LoVo (cell line): Measurements from ENCODE around the gene UQCR11.
"Not testable (repeated sequence)": the region's sequence is repeated elsewhere in the genome, so short reads cannot be mapped to it uniquely, and the experiment has no call there.

Source experiments
- DNase-seq: peaks from one replicate; pipeline ENCODE4 v3.0.0-alpha.2; 2016; ENCODE audit warnings: low spot score

The UQCR11 gene

DNA sequence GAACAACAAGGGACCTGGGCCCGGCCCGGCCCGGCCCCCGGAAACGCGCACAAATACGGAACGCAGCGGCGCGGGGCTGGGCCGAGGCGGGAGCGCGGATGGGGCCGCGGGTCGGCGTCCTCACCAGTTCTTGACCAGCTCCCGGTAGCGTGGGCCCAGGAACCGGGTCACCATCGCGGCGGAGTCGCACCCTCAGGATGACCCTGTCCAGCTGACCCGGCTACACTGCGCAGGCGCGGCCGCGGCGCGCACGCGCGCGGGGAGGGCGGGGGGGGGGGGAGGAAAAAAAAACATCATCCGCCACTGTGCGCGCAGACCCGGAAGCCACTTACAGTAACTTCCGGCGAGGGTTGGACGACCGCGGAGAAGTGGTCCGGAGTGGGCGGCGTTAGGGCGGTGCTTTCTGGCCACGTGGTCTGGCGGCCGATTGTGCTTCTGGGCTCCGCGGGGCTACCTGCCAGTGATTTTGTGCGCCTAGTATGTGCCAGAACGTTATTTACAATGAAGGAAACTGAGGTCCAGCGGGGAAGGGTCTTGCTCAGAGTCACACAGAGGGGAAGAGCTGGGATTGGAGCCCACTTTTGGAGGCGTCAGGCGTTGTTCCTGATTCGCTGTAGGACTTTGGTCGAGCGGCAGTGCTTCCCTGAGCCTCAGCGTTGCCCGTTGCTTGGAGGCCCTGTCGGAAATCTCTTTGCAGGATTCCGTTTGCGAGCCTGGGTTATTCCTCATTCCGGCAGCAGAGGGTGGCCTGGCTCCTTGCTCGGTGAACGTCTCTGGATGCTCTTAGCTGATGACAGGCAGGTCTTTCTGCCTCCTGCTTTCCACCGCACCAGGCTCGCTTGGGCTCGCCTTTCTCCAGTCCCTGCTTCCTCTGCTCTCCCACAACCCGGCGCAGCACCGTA, at the start of gene UQCR11:
Gene UQCR11, minus strand, starts transcription at position 227 of the 902 bp plus-strand sequence. Its CDS starts 53 bp downstream, at position 174.
- DNase-seq = peak; percentile 96

DNA sequence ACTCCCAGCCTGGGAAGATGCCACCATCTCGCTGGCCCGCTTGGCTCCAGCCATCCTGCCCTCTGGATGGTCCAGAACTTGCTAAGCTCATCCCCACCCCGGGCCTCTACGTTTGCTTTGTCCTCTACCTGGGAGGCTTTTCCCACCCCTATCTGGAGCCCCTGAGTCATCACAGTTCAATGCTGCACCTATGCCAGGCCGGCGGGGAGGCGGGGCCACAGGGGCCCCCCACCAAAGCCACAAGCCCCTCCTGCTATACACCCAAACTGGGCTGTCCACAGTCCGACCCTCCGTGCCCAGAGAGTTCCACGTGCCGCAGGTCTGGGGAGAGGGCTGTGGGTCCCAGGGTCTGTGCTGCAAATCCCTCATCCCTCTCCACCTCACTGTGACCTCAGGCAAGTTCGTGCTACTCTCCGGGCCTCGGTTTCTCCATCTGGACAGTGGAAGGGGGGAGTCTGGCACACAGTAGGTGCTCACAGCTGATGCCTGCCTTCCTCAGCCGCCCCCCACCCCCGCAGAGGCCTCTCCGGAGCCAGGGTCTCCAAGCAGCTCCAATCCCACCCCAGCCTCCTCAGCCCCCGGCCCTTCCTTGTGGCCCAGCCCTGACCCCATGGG, 49.0 kb upstream of the UQCR11 start:
- no peak for DNase-seq

DNA sequence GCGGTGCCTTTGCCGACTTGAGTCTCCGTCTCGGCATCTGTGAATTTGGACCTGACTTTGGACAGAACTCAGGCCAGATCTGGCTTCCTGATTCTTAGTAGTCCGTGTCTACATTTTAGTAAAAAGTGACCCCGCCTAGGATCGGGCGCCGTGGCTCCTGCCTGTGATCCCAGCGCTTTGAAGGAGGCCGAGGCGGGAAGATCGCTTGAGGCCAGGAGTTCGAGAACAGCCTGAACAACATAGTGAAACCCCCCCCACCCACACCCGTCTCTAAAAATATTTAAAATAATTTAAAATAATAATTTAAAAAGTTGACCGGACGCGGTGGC, 48.0 kb upstream of the UQCR11 start:
- DNase-seq = no peak

DNA sequence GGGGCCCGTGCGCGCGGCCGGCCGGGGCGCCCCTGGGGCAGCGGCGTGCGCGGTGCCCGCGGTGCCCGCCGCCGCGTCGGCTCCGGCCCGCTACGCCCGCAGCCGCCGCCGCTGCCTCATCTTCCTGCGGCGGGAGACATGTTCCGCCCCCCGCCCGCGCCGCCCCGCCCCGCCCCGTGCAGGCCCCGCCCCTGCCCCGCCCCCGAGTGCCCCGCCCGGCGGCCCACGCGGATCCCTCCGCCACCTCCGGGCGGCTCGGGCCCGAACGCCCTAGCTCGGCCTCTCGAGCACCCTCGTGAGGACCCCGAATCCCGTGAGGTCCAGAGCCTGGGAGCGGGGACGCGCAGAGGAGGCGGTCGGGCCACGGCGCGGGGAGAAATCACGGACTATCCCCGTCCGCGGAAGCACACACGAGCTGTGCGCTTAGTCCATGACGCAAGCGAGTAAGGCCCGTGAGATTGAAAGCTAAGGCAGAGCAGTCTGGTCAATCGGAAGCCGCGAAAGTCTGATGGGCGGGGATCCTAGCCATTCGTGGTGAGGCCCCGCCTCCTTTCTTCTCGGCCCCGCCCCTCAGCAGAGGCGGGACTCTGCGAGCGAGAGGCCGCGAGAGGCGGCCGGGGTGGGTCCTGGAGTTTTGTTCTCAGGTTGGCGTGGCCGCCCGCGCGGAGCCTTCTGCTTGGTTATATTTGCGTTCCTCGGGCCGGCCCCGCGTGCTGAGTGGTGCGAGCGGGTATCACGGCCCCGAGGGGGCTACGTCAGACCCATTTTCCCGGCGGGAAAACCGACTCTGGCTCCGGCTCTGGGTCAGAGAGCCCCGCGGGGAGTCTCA, 47.4 kb upstream of the UQCR11 start, which contains the start of gene TCF3:
Gene TCF3, minus strand, starts transcription at position 145 of the 829 bp plus-strand sequence. CDS start 2,367 bp downstream, outside the sequence.
- DNase-seq = peak; percentile 95

DNA sequence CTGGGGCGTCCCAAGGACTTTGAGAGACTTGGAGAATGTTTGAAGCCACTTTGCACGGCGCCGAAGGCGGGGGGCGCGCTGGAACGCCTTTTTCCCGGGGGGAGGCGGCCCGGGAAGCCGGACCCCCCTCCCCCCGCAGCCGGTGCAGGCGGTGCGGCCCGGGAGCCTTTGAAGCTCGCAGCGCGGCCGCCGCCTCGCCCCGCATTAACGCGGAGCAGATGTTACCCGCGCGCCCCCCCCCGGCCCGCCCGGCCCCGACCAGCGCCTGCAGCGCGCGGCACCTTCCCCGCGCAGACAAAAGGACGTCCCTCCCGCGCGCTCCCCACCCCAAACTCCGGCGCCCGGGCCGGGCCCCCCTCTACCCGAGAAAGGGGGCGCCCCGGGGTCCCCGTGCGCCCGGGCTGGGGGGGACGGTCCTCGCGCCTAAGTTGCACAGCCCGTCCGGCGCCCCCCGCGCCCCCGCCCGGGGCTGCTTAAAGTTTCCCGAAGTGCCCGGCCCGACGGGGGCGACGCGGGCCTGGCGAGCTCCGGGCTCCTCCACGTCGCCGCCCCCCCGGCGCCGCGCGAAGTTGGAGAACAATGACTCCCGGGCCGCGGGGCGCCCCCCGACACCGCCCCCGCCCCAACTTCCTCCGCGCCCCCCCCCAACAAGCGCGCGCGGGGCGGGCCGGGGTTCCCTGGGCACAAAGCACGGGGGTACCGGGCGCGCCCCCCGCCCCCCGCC, 46.5 kb upstream of the UQCR11 start:
- peak; percentile 23 for DNase-seq

DNA sequence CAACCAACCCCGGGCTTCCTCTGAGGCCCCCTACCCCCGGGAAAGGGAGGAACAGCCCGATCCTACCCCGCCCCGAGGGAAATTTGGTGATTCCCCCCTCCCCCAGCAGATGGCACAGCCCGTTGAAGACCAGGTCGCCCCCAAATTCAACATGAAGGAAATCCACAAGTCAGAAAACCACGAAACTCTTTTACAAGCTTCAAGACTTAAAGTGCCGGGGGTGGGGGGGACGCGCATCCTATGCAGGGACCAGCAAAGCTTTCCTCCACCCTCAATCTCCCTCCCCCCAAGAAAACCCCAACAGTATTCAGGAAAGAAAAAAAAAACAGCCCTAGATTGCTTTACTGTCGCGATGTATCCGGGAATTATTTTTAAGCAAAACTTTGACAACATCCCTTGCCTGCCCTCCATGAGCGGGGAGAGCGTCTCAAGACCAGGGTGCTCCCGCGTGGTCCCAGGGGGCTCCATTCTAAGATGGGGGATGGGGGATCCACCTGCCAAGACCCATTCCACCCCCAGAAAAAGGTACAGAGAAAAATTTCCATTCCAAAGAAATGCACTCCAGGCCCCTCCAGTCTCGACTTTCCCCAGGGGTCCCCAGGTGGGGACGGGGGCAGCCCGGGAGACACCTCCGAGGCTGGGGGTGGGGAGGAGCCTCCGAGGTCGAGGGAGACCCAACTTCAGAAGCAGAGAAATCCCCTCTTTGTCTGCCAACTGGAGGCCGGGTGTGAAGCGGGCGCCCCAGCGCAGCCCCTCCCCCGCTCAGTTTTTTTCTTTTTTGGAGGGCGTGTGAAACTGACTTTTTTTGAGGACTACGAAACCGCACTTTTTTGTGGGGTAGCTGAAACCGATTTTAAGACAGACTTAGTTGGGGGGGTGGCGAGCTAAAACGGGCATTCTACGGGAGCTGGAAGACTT, 45.6 kb upstream of the UQCR11 start:
- DNase-seq = no peak

DNA sequence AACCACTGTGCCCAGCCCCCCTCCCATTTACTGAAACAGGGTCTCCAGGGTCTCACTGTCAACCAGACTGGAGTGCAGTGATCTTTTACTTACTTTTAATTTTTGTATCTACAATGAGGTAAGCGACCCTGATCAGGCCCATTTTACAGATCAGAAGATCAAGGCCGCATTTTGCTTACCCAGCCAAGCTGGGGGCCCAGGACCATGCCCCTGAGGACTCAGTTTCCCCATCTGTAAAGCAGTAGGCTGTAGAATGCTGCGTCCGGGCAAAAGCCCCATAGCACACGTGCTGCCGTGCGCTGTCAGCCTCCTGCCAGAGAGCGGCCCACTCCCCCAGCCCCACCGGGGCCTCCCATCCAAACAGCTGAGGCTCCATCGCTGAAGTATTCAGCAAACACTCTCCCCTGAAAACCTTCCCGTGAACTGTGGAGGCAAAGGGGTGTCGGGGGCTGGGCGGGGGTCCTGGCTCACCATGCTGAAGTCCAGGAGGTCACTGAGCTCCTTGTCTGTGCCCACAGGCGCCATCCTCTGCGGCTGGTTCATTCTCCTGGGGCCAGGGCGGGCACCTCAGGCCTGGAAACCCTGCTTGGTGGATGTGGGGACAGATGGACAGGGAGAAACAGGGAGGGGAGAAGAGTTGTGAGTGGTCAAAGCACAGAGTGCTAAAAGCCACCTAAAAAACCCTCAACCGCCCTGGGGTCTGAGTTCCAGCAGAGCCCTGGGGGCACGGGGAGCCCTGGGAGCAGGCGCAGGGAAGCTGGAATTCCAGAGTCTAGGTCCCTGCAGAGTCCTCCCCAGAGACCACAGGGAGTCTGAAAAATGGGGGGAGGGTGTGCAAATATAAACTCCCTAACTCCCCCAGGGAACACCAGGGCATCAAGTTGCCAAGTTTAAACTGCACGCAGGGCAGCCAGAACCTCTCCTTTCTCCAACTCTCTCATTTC, 44.7 kb upstream of the UQCR11 start:
- DNase-seq = no peak

DNA sequence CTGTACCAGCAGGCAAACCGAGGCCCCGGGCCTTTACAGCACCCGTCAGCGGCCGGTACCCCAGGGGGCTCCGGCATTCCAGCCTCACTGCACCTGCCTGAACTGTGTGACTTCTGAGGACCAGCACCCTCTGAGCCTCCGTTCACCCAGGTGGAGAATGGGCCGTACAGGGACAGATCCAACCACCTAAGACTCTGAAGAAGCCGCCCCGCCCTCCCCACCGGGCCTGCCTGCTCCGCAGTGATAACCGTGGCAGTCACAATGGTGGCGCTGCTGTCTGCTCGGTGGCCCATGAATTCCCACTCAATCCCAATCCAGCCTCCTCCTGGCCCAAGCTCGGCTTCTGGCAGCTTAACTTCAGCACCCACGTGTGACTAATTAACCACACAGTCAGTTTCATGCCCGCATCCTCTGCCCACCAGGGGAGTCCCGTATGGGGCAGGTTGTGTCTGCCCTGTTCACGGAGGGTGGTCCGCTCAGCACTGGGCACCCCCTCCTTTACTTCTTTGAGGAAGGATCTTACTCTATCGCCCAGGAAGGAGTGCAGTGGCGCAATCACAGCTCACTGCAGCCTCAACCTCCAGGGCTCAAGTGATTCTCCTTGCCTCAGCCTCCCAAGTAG, 43.8 kb upstream of the UQCR11 start:
- DNase-seq = no peak

DNA sequence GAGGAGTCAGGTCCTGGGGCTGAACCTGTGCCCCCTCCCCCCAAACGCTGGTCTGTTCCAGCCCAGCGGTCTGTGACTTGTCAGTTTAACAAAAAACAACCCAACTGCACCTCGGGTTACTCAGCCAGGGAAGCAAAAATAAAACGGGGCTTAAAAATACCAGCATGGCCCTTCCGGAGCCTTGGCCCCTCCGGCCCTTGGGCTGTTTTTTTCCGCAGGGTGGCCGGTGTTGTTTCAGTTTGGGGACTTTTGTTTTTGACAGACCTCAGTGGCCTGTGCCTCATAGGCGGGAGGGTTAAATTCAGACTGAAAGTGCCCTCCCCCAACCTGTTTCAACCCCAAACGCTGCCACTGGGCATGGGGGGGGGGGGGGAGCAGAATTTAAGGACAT, 43.2 kb upstream of the UQCR11 start:
- no peak for DNase-seq

DNA sequence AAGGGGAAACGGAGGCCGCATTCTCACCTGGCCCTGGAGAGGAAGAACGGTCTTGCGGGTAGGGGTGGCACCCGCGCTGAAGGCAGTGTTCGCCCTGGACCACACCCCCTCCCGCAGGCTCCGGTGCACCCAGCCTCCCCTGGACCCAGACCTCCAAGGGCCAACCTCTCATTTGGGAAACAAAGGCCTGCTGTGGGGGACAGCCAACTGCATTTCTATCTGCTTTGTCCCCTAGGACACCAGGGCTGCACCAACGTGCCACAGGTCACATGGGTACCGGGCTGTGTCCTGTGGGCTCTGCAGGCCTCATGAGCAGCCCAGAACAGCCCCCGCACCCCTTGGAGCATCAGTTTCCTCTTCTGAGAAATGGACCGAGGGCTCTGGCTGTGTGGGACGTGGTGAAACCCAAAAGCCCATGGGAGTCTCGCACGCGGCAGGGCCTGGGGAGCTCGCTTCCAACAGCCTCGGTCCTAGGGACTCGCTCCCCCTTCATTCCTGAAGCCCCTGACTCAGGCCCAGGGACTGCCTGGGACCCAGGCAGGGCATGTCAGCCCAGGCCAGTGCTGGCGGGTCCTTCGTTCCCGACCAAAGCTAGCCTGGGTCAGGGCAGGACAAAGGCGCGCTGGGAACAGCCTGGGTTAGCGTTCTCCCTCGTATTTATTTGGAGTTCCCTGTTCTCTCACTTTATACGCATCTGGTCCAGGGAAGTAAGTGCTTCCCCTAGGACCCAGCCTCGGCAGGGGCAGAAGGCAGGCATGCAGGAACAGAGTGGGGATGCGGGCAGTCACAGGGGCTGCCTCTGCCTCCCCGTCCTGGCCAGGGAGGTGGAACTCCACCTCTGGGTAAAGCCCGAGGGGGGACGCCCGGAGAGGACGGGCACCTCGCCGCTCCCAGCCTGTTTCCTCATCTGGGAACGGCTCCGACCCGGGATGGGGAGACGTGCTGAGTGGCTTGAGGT, 42.5 kb upstream of the UQCR11 start:
- DNase-seq = no peak

DNA sequence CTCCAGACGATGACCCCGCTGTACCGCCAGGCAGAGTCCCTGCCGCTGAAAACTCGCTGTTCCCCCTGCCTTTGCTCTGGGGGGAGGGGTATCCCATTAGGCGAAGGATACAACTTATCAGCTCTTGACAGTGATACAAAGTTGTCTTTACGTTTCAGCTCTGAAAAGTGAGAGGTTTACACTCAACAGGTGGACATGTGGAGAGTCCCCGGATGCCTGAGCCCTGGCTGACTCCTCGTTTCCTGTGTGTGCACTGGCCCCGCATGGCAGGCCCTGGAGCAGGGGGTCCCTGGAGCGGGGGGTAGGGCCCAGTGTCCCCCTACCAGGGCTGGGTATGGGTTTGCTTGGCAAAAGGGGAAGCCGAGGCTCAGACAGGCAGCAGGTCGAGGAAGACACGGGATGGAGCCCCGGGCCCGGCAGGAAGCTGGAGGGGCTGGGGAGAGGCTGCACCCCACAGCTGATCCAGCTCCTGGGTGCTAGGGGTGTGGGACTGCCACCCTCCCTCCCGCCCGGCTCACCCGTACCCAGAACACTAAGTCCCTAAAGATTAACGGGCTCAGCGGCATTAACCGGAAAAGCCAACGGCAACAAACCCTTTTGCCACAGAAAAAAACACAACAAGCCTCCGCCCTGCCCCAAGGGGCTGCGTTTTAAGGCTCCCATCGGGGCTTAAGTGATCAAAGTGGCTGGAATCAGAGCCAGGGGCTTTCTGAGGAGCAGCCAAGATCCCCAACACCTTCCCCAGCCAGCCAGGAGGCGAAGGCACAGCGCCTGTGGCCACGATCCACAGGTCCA, 41.6 kb upstream of the UQCR11 start:
- DNase-seq = no peak

DNA sequence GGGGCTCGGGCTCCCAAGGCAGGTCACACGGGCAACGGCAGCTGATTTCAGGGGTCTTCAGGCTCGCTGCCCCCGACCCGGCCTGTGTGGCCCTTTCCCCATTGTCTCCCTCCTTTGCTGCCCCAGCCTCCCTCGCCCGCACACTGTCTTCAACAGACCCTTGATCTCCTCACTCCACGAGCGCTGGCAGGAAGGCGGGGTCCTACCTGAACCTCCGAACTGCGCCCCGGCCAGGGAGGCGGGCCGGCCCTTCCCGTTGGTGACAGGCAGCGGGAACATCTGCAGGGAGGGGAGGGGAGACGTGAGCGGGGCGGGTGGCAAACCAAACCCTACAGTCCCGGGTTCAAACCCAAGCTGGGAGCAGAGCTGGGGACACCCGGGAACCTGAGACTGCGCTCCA, 40.9 kb upstream of the UQCR11 start:
- DNase-seq = no peak

DNA sequence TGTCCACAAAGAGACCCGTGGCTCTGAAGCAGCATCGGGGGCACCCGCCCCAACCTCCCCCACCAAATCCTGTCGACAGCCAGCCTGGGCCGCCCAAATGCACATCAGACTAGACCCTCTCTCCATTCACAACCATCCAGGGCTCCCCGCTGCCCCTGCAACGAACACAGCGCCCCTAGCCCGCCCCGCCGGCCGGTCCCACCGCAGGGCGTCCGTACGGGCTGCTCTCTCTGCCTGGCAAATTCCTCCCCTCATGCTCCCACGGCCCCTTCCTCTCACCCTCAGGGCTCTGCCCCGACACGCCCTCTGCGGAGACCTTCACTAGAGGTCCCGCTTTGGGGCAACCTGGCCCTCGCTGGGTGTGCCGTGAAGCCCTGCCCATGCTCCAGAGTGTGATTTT, 40.0 kb upstream of the UQCR11 start:
- DNase-seq = no peak

DNA sequence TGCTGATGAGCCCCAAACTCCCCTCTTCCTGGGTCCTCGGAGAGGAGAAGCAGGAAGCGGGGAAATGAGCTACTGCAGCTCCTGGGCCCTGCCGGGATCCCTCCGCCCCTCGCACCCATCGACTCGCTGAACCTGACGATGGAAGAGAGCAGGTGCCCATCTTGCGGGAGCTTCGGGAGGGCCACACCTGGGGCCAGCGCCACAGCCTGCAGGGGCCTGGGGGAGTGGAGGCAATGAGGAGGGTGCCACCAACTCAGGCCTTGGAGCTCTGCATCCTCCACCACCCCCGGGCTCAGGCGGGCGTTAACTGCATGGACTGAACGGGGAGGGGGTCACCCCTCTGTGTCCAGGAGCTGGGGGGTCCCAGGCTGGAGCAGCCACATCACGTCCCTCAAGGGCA, 38.8 kb upstream of the UQCR11 start:
- no peak for DNase-seq

DNA sequence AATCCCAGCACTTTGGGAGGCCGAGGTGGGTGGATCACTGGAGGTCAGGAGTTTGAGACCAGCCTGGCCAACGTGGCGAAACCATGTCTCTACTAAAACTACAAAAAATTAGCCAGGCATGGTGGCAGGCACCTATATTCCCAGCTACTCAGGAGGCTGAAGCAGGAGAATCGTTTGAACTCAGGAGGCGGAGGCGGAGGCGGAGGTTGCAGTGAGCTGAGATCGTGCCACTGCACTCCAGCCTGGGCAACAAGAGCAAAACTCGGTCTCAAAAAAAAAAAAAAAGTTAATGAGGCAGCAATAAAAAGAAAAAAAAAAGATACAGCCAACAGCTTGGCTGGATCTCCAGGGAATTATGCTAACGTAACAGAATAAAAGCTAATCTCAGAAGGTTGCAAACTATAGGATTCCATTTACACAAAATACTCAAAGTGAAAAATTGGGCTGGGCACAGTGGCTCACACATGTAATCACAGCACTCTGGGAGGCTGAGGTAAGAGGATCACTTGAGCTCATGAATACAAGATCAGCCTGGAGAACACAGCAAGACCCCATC, 35.7 kb upstream of the UQCR11 start:
- not testable (repeated sequence) for DNase-seq

DNA sequence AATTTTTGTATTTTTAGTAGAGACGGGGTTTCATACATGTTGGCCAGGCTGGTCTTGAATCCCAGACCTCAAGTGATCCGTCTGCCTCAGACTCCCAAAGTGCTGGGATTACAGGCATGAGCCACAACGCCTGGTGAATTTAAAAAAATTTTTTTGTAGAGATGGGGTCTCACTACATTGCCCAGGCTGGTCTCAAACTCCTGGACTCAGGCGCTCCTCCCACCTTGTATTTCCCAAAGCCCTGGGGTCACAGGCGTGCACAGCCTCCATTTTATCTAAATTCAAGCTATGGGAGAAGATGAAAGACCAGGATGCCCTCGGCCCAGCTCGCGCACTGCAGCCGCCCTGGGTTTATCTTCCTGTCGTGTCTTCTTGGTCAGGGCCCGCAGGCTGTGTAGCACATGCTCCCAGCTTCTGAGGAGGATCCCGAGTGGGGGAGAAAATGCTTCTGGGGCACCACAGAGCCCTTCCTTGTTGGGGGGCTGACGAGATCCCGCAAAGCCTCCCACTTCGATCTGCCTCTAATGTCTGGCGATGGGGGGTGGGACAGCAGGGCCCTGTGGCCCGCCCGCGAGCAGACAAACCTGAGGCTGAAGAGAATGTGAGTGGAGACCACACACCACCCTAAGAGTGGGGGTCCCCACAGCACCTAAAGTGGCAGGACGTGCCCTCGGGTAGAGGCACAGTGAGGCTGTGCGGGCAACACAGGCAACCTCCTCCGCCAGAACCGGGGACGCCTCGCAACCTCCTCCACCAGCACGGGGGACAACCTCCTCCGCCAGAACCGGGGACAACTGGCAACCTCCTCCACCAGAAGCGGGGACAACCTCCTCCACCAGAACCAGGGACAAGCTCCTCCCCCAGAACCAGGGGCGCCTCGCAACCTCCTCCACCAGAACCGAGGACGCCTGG, 31.3 kb upstream of the UQCR11 start:
- no peak for DNase-seq
